HCT116 (cell line): ENCODE results near the gene UCN. TPM values are rescaled to one million over a fixed set of nuclear protein-coding genes. Genes with fewer than 3 reads are reported as not detected.

Experiments used
- ATAC-seq: fragments of 200-7000 bp; cut with Tn5 transposase; 2 replicates; pipeline ENCODE4 v1.9.1; 2020; ENCODE audit warnings: mild to moderate bottlenecking, moderate library complexity
- BruUV-seq: library from RNA; stranded (reverse); fragments of 400-500 nt; replicated peaks from 2 replicates; lab custom pipeline; 2021; lab: Mats Ljungman, UMichigan
- CTCF ChIA-PET: fragments of 300-600 bp; sonication (Branson Sonifier 250); formaldehyde crosslinking; loops from one replicate; lab custom pipeline; 2021; ENCODE audit warnings: antibody characterized with exemption; lab: Charles Lee
- POLR2A ChIA-PET: fragments of 300-600, 350-600 bp; sonication (Branson Sonifier 250); formaldehyde crosslinking; loops from one replicate; lab custom pipeline; 2021; ENCODE audit warnings: antibody characterized with exemption; lab: Charles Lee
- RAD21 ChIA-PET, 2 experiments: fragments of 300-600 bp; sonication (Branson Sonifier 250); formaldehyde crosslinking; loops; one replicate each; lab custom pipeline; 2023; ENCODE audit warnings: low total read pairs in 2 of 2; ENCODE audit not compliant: uncharacterized antibody in 2 of 2, unreplicated experiment in 2 of 2, low non-redundant PET in 1 of 2; lab: Charles Lee
- DNase-seq: peaks from one replicate; pipeline ENCODE4 v3.0.0-alpha.2; 2010; ENCODE audit warnings: low read depth, low spot score
- H2AFZ ChIP-seq: fragments of 200-600 bp; shearing (Covaris generic), sonication (generic); 2 replicates; pipeline ENCODE4 v1.6.1; 2017; ENCODE audit warnings: low read depth, mixed run types, mixed read lengths, antibody characterized with exemption, low read length; ENCODE audit not compliant: poor library complexity, severe bottlenecking
- H3K27ac ChIP-seq: 2 replicates; pipeline ENCODE4 v1.5.1; 2012; ENCODE audit warnings: low read depth, low read length
- H3K27me3 ChIP-seq: fragments of 200-600 bp; sonication (generic); 2 replicates; pipeline ENCODE4 v1.6.1; 2016; ENCODE audit warnings: mixed run types, low read length, mixed read lengths; ENCODE audit not compliant: insufficient read depth
- H3K36me3 ChIP-seq, 2 experiments: fragments of 200-500 bp in 1 of 2; fragments of 200-600 bp in 1 of 2; sonication (Bioruptor generic) in 1 of 2; sonication (generic) in 1 of 2; 2 replicates each; pipeline versions ENCODE4 v1.5.1 to v1.6.1; 2014 to 2016; ENCODE audit warnings: low read length in 2 of 2, inconsistent platforms in 1 of 2, mixed read lengths in 1 of 2, mixed run types in 1 of 2; ENCODE audit not compliant: insufficient read depth in 2 of 2, control insufficient read depth in 1 of 2
- H3K4me1 ChIP-seq, 2 experiments: fragments of 200-600 bp in 1 of 2; sonication (generic) in 1 of 2; 2 replicates each; pipeline versions ENCODE4 v1.5.1 to v1.6.1; 2012 to 2017; ENCODE audit warnings: low read length in 2 of 2, inconsistent platforms in 1 of 2, mild to moderate bottlenecking in 1 of 2, mixed read lengths in 1 of 2, mixed run types in 1 of 2, moderate library complexity in 1 of 2; ENCODE audit not compliant: insufficient read depth in 2 of 2, control insufficient read depth in 1 of 2
- H3K4me2 ChIP-seq: fragments of 200-600 bp; sonication (generic); 2 replicates; pipeline ENCODE4 v1.6.1; 2017; ENCODE audit warnings: mixed run types, low read length, mixed read lengths
- H3K4me3 ChIP-seq, 2 experiments: fragments of 200-600 bp in 1 of 2; sonication (generic) in 1 of 2; replicated peaks in 1 of 2; 2 replicates each; pipeline ENCODE4 v1.5.1; 2011 to 2016; ENCODE audit warnings: low read length in 2 of 2, control low read depth in 1 of 2, low read depth in 1 of 2, mild to moderate bottlenecking in 1 of 2, mixed read lengths in 1 of 2, mixed run types in 1 of 2
- H3K79me2 ChIP-seq: fragments of 200-600 bp; sonication (generic); 2 replicates; pipeline ENCODE4 v1.6.1; 2017; ENCODE audit warnings: mild to moderate bottlenecking, mixed run types, low read length, moderate library complexity, mixed read lengths; ENCODE audit not compliant: insufficient read depth
- H3K9ac ChIP-seq: fragments of 200-600 bp; sonication (generic); 2 replicates; pipeline ENCODE4 v1.6.1; 2016; ENCODE audit warnings: low read length, mixed read lengths
- H3K9me2 ChIP-seq: fragments of 200-600 bp; sonication (generic), shearing (Covaris generic); 2 replicates; pipeline ENCODE4 v1.6.1; 2017; ENCODE audit warnings: mixed run types, mild to moderate bottlenecking, moderate library complexity; ENCODE audit not compliant: insufficient read depth
- H3K9me3 ChIP-seq, 2 experiments: fragments of 200-500 bp in 1 of 2; fragments of 200-600 bp in 1 of 2; sonication (Bioruptor generic) in 1 of 2; sonication (generic) in 1 of 2; 2 replicates each; pipeline ENCODE4 v1.6.1; 2014 to 2017; ENCODE audit warnings: low read length in 2 of 2, mixed read lengths in 2 of 2, inconsistent platforms in 1 of 2, low read depth in 1 of 2, mild to moderate bottlenecking in 1 of 2, mixed run types in 1 of 2, moderate library complexity in 1 of 2; ENCODE audit not compliant: control insufficient read depth in 1 of 2, insufficient read depth in 1 of 2
- H4K20me1 ChIP-seq: fragments of 200-600 bp; sonication (generic), shearing (Covaris generic); 2 replicates; pipeline ENCODE4 v1.6.1; 2017; ENCODE audit warnings: mixed run types, mild to moderate bottlenecking, moderate library complexity; ENCODE audit not compliant: insufficient read depth
- ATF3 ChIP-seq: IDR thresholded peaks from 2 replicates; pipeline ENCODE4 v1.6.1; 2012
- CBX3 ChIP-seq: IDR thresholded peaks from 2 replicates; pipeline ENCODE4 v1.6.1; 2012; ENCODE audit warnings: low read depth
- CEBPB ChIP-seq: IDR thresholded peaks from 2 replicates; pipeline ENCODE4 v1.6.1; 2012; ENCODE audit warnings: low read depth
- EZH2 ChIP-seq: fragments of 200-600 bp; sonication (generic); IDR thresholded peaks from 2 replicates; pipeline ENCODE4 v1.6.1; 2017; ENCODE audit warnings: antibody characterized with exemption, mixed run types
- EZH2phosphoT487 ChIP-seq: fragments of 200-600 bp; IDR thresholded peaks from 2 replicates; pipeline ENCODE4 v1.6.1; 2018; ENCODE audit warnings: antibody characterized with exemption, borderline replicate concordance
- FOSL1 ChIP-seq: IDR thresholded peaks from 2 replicates; pipeline ENCODE4 v1.6.1; 2012; ENCODE audit warnings: low read depth
- JUND ChIP-seq: IDR thresholded peaks from 2 replicates; pipeline ENCODE4 v1.6.1; 2012
- POLR2A ChIP-seq: IDR thresholded peaks from 2 replicates; pipeline ENCODE4 v1.7.0; 2011; ENCODE audit warnings: borderline replicate concordance; ENCODE audit not compliant: insufficient read depth, insufficient read length; ENCODE audit errors: extremely low read depth
- POLR2AphosphoS5 ChIP-seq: IDR thresholded peaks from 2 replicates; pipeline ENCODE4 v1.6.1; 2011; ENCODE audit warnings: mild to moderate bottlenecking, low read depth, low read length, moderate library complexity
- RAD21 ChIP-seq: IDR thresholded peaks from 2 replicates; pipeline ENCODE4 v1.6.1; 2012; ENCODE audit warnings: low read depth, mild to moderate bottlenecking
- REST ChIP-seq: IDR thresholded peaks from 2 replicates; pipeline ENCODE4 v1.6.1; 2012; ENCODE audit warnings: low read depth
- SIN3A ChIP-seq: IDR thresholded peaks from 2 replicates; pipeline ENCODE4 v1.6.1; 2012; ENCODE audit warnings: low read depth
- SP1 ChIP-seq: IDR thresholded peaks from 2 replicates; pipeline ENCODE4 v1.6.1; 2012; ENCODE audit warnings: low read depth
- TCF7L2 ChIP-seq: IDR thresholded peaks from 2 replicates; pipeline ENCODE4 v1.7.0; 2011; ENCODE audit warnings: borderline replicate concordance, inconsistent platforms; ENCODE audit not compliant: insufficient read depth, insufficient read length; ENCODE audit errors: extremely low read depth
- YY1 ChIP-seq: IDR thresholded peaks from 2 replicates; pipeline ENCODE4 v1.6.1; 2011; ENCODE audit warnings: low read length, low read depth, moderate library complexity, mild to moderate bottlenecking; ENCODE audit not compliant: insufficient replicate concordance; ENCODE audit errors: extremely low read depth
- ZBTB33 ChIP-seq: IDR thresholded peaks from 2 replicates; pipeline ENCODE4 v1.6.1; 2011; ENCODE audit warnings: mild to moderate bottlenecking, low read length, moderate library complexity; ENCODE audit not compliant: insufficient replicate concordance; ENCODE audit errors: extremely low read depth
- ZNF274 ChIP-seq: fragments of 200-500 bp; sonication (Bioruptor generic); IDR thresholded peaks from 2 replicates; pipeline ENCODE4 v1.6.1; 2014; ENCODE audit warnings: mild to moderate bottlenecking, low read depth, low read length, inconsistent platforms
- intact Hi-C: fragments of 100-400 bp; cut with micrococcal nuclease; formaldehyde crosslinking; loops from 2 replicates; pipeline ENCODE4 v1.10.0; 2022
- total RNA-seq: library from RNA; stranded (reverse); gene quantifications from one replicate; pipeline ENCODE4 v1.2.1, GENCODE V29; 2021; ENCODE audit not compliant: unreplicated experiment
- TF ChIP-seq, protein P1 (sequence below): IDR thresholded peaks from 2 replicates; pipeline ENCODE4 v1.6.1; 2012
- TF ChIP-seq, protein P2 (sequence below), 3 experiments: fragments of 200-600 bp in 1 of 3; sonication (generic) in 1 of 3; IDR thresholded peaks in 2 of 3; conservative IDR thresholded peaks in 1 of 3; 2 replicates each; pipeline ENCODE4 v1.5.1; 2012 to 2017; ENCODE audit warnings: low read depth in 2 of 3, low read length in 2 of 3, antibody characterized with exemption in 1 of 3, borderline replicate concordance in 1 of 3, control low read depth in 1 of 3, mild to moderate bottlenecking in 1 of 3, mixed read lengths in 1 of 3, mixed run types in 1 of 3, moderate library complexity in 1 of 3; ENCODE audit not compliant: insufficient read depth in 1 of 3

The UCN gene
- total RNA-seq, 1 experiment from 2014 or later = 8.0 TPM

GRCh38 chr2:27320958-27321543 is 12.8 kb upstream of the UCN start:
- ATAC-seq (peak; percentile 81), DNase-seq (peak; percentile 98)
- Histone ChIP-seq H4K20me1 (no peaks in the 10 kb centered on the region), H3K4me3 (peak overlapping the region; percentile 85 to 90), H3K4me2 (peak overlapping the region; percentile 87), H3K27me3 (no peaks in the 10 kb centered on the region), H2AFZ (no peak overlapping the region), H3K4me1 (peaks cover 24 to 40% of the 10 kb centered on the region in 2 experiments), H3K27ac (peak overlapping the region; percentile 90), H3K79me2 (peaks cover 15% of the 10 kb centered on the region), H3K36me3 (0 out of 4 replicates have a peak, but pooled peaks cover 0 to 1% of the 10 kb centered on the region in 2 experiments), H3K9me3 (no peaks in the 10 kb centered on the region), H3K9ac (peak overlapping the region; percentile 92), H3K9me2 (no peaks in the 10 kb centered on the region)
- RAD21 ChIA-PET = no interaction called here
- CTCF ChIA-PET = interaction anchor here (0.6 to 2.7 kb wide), 5 partner anchors 18 to 362 kb away, joined by 3 to 16 read pairs (median 4); no protein-coding TSS in a partner anchor
- BruUV-seq = no TSS peak
- POLR2A ChIA-PET = interaction anchor here (1.1 kb wide), 1 partner anchor 18 kb away, joined by 5 read pairs; no protein-coding TSS in a partner anchor
- intact Hi-C loops = loop anchor here (5.0 kb wide), 2 partner anchors 51 to 59 kb away; partner anchors contain the start of genes EIF2B4, SLC30A3 and SNX17
- no peak for TF ChIP-seq ATF3
- TF ChIP-seq POLR2A = no peak
- TF ChIP-seq YY1 = peak; percentile 70
- no peak for TF ChIP-seq EZH2phosphoT487
- no peak; the same call in 1 of the 2 replicates for TF ChIP-seq CBX3
- no peak for TF ChIP-seq REST
- TF ChIP-seq, protein P1, sequence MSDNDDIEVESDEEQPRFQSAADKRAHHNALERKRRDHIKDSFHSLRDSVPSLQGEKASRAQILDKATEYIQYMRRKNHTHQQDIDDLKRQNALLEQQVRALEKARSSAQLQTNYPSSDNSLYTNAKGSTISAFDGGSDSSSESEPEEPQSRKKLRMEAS = peak; percentile 87
- TF ChIP-seq CEBPB = no peak
- TF ChIP-seq TCF7L2 = peak; percentile 62
- TF ChIP-seq ZNF274 = no peak
- TF ChIP-seq SIN3A = peak; percentile 92
- TF ChIP-seq POLR2AphosphoS5 = peak; percentile 87
- peak; percentile 70 for TF ChIP-seq ZBTB33
- TF ChIP-seq, protein P2, sequence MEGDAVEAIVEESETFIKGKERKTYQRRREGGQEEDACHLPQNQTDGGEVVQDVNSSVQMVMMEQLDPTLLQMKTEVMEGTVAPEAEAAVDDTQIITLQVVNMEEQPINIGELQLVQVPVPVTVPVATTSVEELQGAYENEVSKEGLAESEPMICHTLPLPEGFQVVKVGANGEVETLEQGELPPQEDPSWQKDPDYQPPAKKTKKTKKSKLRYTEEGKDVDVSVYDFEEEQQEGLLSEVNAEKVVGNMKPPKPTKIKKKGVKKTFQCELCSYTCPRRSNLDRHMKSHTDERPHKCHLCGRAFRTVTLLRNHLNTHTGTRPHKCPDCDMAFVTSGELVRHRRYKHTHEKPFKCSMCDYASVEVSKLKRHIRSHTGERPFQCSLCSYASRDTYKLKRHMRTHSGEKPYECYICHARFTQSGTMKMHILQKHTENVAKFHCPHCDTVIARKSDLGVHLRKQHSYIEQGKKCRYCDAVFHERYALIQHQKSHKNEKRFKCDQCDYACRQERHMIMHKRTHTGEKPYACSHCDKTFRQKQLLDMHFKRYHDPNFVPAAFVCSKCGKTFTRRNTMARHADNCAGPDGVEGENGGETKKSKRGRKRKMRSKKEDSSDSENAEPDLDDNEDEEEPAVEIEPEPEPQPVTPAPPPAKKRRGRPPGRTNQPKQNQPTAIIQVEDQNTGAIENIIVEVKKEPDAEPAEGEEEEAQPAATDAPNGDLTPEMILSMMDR (IDR thresholded peaks at IDR 0.05 in 2 of 3, conservative IDR thresholded peaks at IDR 0.05 in 1 of 3; ENCODE audit: borderline replicate concordance in 1 of 3, insufficient read depth in 1 of 3, low read depth in 2 of 3, low read length in 2 of 3) = peak; percentile 59 to 77 (median 73)
- peak; percentile 100 for TF ChIP-seq JUND
- TF ChIP-seq RAD21 = peak; percentile 80
- peak; percentile 99 for TF ChIP-seq FOSL1
- peak; percentile 90 for TF ChIP-seq SP1
- no peak for TF ChIP-seq EZH2
